Subcutaneous adipose tissue (tissue), 4 donors: ENCODE measurements around the gene PLEKHG3. TPM values are rescaled to one million over a fixed set of nuclear protein-coding genes. Genes with fewer than 3 reads are reported as not detected.

Experiments
- total RNA-seq, 4 donors: library from RNA; depleted of rRNA; stranded (reverse); fragments of >200 nt; gene quantifications; one replicate each; pipeline ENCODE4 v1.1.0, GENCODE V29; 2016
- TF ChIP-seq, protein P1 (sequence below): fragments of 450-650 bp; IDR thresholded peaks from one replicate; pipeline ENCODE4 v1.5.1; 2016; ENCODE audit warnings: low read depth, mild to moderate bottlenecking, control low read depth, antibody characterized with exemption, moderate library complexity

PLEKHG3 gene
- total RNA-seq, 4 donors from 2014 or later = 12.4 to 66.9 (median 19.8) TPM

DNA sequence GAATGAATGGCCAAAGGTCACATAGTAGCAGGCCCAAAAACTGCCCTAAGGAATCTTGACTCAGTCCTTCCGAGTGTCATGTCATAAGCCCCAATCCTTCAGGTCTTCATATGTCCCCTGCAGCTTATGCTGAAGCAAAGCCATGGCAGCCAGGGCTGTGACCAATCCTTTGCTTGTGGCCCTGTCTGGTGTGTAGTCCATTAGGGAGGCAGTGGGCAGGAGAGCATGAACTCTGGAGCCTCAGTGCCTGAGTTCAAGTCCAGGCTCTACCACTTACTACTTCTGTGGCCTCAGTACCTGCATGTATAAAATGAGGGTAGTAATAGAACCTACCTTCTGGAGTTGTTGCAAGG is 20.3 kb downstream of the PLEKHG3 start:
- TF ChIP-seq, protein P1, sequence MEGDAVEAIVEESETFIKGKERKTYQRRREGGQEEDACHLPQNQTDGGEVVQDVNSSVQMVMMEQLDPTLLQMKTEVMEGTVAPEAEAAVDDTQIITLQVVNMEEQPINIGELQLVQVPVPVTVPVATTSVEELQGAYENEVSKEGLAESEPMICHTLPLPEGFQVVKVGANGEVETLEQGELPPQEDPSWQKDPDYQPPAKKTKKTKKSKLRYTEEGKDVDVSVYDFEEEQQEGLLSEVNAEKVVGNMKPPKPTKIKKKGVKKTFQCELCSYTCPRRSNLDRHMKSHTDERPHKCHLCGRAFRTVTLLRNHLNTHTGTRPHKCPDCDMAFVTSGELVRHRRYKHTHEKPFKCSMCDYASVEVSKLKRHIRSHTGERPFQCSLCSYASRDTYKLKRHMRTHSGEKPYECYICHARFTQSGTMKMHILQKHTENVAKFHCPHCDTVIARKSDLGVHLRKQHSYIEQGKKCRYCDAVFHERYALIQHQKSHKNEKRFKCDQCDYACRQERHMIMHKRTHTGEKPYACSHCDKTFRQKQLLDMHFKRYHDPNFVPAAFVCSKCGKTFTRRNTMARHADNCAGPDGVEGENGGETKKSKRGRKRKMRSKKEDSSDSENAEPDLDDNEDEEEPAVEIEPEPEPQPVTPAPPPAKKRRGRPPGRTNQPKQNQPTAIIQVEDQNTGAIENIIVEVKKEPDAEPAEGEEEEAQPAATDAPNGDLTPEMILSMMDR = no peak

DNA sequence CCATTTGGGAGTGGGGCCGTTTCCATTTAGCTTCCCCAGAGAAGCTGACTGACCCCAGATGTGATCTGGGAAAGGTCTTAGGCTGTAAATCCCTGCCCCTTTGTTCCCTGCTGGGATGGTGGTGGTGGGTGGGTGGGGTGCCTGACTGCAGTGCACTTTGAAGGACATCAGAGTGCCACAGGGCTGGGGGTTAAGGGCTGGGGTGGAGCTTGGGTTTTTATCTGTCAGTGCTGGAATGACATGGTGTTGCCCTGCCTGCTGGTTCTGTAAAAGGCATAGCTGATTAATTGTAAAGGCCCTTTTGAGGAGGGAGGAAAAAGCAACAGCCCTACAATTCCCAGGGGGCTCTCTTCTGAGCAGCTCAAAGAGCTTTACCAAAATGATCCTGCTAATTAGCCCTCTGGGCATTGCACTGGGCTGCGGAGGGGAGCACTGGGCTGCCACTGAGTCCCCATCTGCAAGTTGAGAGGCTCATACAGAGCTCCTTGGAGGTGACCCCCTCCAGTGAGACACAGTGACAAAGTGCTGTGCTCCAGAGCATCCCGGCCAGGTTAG is 21.1 kb downstream of the PLEKHG3 start:
- TF ChIP-seq, protein P1 = no peak

DNA sequence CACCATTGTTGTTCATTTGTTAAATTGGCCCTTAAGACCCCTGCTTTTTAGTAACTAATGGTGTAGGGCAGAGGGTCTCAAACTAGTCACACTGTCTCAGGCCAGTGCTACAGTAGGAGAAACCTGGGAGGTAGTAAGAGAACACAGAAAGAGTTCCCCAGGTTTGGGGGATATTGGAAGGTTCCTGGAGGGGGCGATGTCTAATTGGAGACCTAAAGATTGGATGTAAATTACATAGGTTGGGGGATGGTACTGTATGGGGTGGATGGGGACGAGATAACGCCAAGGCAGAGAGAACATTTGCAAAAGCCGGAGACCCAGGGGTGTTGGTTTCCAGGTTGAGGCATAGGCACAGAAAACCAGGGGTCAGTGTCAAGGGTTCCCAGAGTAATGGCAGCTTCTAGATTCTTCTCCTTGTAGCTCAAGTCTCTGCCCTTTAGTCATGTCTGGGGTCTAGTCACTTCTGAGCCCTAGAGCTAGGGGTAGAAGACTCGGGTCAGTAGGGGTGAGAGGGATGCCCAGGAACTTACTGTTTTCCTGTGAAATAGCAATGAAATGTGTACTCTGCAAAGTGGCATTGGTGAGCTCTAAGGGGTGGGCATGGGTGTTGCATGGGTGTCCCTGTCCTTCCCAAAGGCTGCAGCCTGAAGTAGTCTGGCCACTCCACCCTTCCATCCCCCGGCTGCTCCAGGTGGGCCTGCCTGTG is 21.8 kb downstream of the PLEKHG3 start:
- TF ChIP-seq, protein P1 = no peak

DNA sequence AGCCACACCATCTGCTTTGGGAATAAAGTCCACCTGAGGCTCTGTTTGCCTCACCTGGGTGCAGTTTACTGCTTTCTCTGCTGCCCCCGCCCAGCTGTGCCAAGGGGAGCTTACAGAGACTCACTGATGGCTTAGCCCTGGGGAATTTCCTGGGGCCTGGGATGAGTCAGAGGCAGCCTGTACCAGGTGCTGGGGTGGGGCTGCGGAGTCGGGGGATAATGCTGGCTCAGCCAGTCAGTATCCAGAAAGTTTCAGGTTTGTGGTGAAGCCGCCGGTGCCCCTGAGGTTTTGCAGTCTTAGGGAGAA is 22.3 kb downstream of the PLEKHG3 start:
- TF ChIP-seq, protein P1 = no peak

DNA sequence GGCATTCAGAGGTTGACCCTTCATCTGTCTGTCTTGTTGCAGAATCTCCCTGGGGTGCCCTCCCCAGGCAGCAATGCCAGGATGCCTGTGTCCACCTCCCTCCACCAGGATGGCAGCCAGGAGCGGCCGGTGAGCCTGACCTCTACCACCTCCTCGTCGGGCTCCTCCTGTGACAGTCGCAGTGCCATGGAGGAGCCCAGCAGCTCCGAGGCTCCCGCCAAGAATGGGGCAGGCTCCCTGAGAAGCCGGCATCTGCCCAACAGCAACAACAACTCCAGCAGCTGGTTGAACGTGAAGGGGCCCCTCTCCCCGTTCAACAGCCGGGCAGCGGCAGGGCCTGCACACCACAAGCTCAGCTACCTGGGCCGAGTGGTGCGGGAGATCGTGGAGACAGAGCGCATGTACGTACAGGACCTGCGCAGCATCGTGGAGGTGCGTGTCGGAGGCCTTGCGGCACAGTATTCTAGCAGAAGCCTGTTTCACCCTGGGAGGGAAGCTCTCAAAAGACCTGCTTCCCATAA is 23.4 kb downstream of the PLEKHG3 start:
- TF ChIP-seq, protein P1 = no peak

DNA sequence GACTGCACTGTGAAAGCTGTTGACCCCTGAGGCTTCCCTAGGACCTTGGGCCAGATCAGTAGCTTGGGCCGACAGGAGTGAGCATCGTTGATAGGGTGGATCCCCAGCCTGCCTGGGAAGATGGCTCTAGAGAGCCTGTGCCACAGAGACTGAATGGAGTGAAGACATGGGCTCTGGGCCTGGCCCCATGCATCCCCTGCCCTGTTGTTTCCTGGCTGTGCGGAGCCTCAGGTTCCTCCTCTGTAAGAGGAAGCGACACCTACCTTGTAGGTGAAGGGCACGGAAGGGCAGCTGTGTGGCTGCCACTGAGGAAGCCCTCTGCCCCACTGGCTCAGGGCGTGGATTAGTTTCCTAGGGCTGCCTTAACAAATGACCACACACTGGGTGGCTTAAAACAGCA is 23.9 kb downstream of the PLEKHG3 start:
- TF ChIP-seq, protein P1 = no peak

DNA sequence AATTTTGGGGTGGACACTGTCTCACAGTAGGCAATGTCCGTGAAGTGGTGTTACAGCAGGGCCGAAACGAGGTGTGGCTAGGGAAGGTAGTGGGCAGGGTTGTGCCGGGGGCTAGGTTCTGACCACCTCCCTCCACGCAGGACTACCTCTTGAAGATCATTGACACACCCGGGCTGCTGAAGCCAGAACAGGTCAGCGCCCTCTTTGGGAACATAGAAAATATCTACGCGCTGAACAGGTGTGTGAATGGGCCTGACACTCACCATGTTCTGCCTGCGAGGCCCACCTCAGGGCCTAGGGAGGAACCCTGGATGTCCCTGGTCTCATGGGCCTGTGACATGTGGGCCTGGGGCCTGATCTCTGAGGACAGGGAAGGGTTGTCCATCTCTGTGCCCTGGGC is 24.6 kb downstream of the PLEKHG3 start:
- TF ChIP-seq, protein P1 = no peak
